Muscle layer of colon (tissue), 2 donors: Measurements from ENCODE around the gene CCHCR1.
"Not testable (repeated sequence)": the region's sequence is repeated elsewhere in the genome, so short reads cannot be mapped to it uniquely, and the experiment has no call there.

ENCODE experiments used
- H3K27ac ChIP-seq: one replicate; pipeline ENCODE4 v1.7.0; 2013; ENCODE audit warnings: low read depth, mild to moderate bottlenecking, low read length, moderate library complexity
- H3K27me3 ChIP-seq, 2 donors: one replicate each; pipeline ENCODE4 v1.7.0; 2013; ENCODE audit warnings: low read length in 2 of 2, mild to moderate bottlenecking in 2 of 2; ENCODE audit not compliant: insufficient read depth in 2 of 2, control insufficient read depth in 1 of 2
- H3K36me3 ChIP-seq: one replicate; pipeline ENCODE4 v1.7.0; 2013; ENCODE audit warnings: mild to moderate bottlenecking, low read length; ENCODE audit not compliant: insufficient read depth
- H3K4me1 ChIP-seq: one replicate; pipeline ENCODE4 v1.7.0; 2013; ENCODE audit warnings: mild to moderate bottlenecking, low read length; ENCODE audit not compliant: insufficient read depth
- H3K4me3 ChIP-seq, 2 donors: one replicate each; pipeline ENCODE4 v1.7.0; 2013; ENCODE audit warnings: low read length in 2 of 2, low read depth in 1 of 2, mild to moderate bottlenecking in 1 of 2, moderate library complexity in 1 of 2
- H3K9ac ChIP-seq: one replicate; pipeline ENCODE4 v1.7.0; 2013; ENCODE audit warnings: low read length
- H3K9me3 ChIP-seq: one replicate; pipeline ENCODE4 v1.7.0; 2013; ENCODE audit warnings: mild to moderate bottlenecking, low read length
- donor health status: abdominal sarcoma.
- donor health status: Adenocarcinoma of cecum.

CCHCR1 gene

DNA sequence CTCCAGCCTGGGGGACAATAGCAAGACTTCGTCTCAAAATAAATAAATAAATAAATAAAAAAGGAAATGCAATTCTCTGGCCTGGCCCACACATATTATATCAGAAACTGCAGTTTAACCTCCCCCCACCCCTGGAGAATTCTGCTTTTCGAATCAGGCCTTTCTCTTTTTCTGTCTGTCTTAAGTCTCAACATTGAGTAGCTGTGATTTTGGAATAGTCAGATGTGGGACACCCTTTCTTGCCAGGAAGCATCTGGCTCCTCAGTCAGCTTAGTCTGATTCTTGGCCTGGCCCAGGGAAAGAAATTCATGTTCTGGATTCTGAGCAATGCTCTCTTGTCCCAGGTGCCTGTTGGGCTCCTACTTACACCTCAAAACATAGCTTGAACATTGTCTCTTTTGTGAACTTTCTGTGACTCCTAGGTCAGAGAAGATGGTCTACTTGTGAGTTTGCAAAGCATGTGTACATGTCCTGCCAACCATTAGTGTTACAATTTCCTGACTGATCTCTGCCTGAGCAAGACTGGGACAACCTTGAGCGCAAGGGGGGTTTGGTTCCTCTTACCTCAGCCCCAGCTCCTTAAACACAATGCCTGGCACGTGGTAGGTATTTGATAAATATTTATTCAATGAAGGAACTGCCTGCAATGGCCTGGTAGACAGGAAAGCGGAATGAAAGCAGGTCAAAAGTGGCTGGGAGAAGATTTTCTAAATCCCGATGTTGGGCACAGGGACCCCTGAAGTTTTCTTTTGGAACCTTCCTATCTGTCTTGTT is 36.6 kb upstream of the CCHCR1 start:
- H3K9me3 ChIP-seq, result no peaks in the 10 kb centered on the region
- no peaks in the 10 kb centered on the region for H3K27me3 ChIP-seq
- H3K4me1 ChIP-seq, result peaks cover 3% of the 10 kb centered on the region
- H3K27ac ChIP-seq, result no peak overlapping the region
- no peaks in the 10 kb centered on the region for H3K36me3 ChIP-seq
- no peak overlapping the region for H3K4me3 ChIP-seq
- no peak overlapping the region for H3K9ac ChIP-seq

DNA sequence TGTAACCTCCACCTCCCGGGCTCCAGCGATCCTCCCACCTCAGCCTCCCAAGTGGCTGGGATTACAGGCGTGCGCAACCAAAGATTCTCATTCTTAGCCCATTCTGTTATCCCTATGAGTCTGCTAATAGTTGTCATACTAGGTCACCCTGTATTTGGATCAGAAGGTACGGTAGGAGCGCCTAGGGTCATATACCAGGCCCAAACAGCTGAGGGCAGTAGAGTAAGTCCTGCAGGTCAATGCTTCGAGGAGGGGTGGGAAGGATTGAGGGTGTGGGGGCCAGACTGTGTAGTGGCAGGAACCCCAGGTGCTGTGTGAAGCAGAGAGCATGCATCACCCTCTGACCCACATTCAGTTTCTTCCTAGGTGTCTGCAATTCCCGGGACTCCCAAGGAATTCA is 35.6 kb upstream of the CCHCR1 start:
- no peak overlapping the region for H3K4me3 ChIP-seq
- H3K27me3 ChIP-seq, result no peaks in the 10 kb centered on the region
- no peak overlapping the region for H3K9ac ChIP-seq
- H3K36me3 ChIP-seq, result no peaks in the 10 kb centered on the region
- H3K9me3 ChIP-seq, result no peaks in the 10 kb centered on the region
- peaks cover 3% of the 10 kb centered on the region for H3K4me1 ChIP-seq
- H3K27ac ChIP-seq, result no peak overlapping the region

GRCh38 chr6:31192431-31193105 is 35.0 kb upstream of the CCHCR1 start:
- H3K4me3 ChIP-seq, H3K9me3 ChIP-seq, H3K4me1 ChIP-seq, H3K36me3 ChIP-seq, H3K9ac ChIP-seq, H3K27ac ChIP-seq, H3K27me3 ChIP-seq: not testable (repeated sequence)

DNA sequence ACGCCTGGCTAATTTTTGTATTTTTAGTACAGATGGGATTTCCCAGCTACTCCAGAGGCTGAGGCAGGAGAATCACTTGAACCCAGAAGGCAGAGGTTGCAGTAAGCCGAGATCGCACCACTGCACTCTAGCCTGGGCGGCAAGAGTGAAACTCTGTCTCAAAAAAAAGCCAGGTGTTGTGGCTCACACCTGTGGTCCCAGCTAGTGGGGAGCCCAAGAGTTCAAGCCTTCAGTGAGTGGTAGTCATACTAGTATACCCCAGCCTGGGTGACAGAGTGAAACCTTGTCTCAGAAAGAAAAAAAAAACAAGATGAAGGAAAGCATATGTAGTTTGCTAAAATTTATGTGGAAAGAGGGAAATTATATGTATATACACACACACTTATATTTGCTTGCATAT is 32.9 kb upstream of the CCHCR1 start:
- no peaks in the 10 kb centered on the region for H3K9me3 ChIP-seq

DNA sequence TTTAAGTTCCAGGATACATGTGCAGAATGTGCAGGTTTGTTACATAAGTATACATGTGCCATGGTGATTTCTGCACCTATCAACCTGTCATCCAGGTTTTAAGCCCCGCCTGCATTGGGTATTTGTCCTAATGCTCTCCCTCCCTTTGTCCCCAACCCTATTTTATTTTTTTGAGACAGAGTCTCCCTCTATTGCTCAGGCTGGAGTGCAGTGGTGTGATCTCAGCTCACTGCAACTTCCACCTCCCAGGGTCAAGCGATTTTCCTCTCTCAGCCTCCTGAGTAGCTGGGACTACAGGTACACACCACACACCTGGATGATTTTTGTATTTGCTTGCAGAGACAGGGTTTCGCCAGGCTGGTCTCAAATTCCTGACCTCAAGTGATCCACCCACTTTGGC is 31.6 kb upstream of the CCHCR1 start:
- not testable (repeated sequence) for H3K9ac ChIP-seq, H3K9me3 ChIP-seq, H3K4me3 ChIP-seq, H3K4me1 ChIP-seq, H3K36me3 ChIP-seq, H3K27ac ChIP-seq, H3K27me3 ChIP-seq

More for the DNA sequence above, 32.9 kb upstream of the CCHCR1 start:
- Histone ChIP-seq H3K36me3 (no peaks in the 10 kb centered on the region), H3K9ac (no peak overlapping the region), H3K4me1 (no peaks in the 10 kb centered on the region), H3K27me3 (no peaks in the 10 kb centered on the region), H3K27ac (no peak overlapping the region), H3K4me3 (no peak overlapping the region)

DNA sequence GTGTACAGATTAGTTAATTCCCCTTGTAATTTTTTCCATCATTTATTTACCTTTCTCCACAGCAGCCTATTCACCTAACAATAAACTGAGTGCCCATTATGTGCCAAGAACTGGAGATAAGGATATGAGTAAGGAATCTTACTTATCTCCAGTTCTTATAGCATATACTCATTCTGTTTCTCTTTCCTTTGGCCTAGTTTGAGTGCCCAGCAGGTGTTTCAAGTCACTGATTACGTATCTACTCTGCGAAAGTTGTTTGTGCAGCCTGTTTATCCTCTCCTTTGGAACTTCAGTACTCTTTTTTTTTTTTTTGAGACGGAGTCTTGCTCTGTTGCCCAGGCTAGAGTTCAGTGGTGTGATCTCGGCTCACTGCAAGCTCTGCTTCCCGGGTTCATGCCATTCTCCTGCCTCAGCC is 30.2 kb upstream of the CCHCR1 start:
- H3K9ac ChIP-seq, result no peak overlapping the region
- no peaks in the 10 kb centered on the region for H3K9me3 ChIP-seq
- no peak overlapping the region for H3K4me3 ChIP-seq
- H3K36me3 ChIP-seq, result no peaks in the 10 kb centered on the region
- H3K27me3 ChIP-seq, result no peaks in the 10 kb centered on the region
- H3K27ac ChIP-seq, result no peak overlapping the region
- no peaks in the 10 kb centered on the region for H3K4me1 ChIP-seq

GRCh38 chr6:31186052-31186734 is 28.6 kb upstream of the CCHCR1 start:
- Histone ChIP-seq H3K27me3 (no peaks in the 10 kb centered on the region), H3K4me1 (no peaks in the 10 kb centered on the region), H3K36me3 (no peaks in the 10 kb centered on the region), H3K9me3 (no peaks in the 10 kb centered on the region), H3K4me3 (no peak overlapping the region), H3K27ac (no peak overlapping the region), H3K9ac (no peak overlapping the region)

DNA sequence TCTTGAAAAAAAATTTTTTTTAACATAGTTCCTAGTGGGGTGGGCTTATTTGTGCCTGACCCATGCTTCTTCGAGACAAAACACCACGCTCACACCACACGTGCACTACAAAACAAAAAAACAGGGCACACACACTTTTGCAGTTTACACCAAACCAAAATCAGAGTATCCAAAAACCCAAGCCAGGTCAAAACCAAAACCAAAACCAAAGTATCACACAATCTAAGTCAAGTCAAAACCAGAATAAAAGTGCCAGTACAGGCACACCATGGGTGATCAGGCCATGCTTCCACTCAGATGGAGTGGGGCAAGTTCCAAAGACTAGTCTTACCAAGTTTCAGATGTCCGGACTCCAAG is 28.1 kb upstream of the CCHCR1 start:
- not testable (repeated sequence) for H3K27ac ChIP-seq, H3K9ac ChIP-seq

DNA sequence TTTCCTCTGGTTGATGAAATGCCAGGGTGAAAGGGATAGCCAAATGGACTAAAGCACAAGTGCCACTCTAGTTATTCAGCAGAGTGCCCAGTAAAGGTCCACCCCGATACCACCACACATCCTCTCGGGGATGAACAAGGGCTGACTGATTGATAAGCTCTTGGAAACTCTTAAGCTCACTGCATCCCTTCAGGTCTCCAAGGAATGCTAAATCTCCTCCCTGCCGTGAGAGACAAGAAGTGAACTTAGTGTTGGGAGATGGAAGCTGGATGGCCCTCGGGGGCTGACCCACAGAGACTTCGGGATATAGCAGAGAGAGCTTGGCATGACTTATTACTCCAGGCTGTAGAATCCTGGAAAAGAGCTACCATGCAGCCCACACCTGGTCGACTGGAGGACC is 26.3 kb upstream of the CCHCR1 start:
- H3K9me3 ChIP-seq, H3K4me1 ChIP-seq, H3K27ac ChIP-seq, H3K27me3 ChIP-seq, H3K9ac ChIP-seq, H3K4me3 ChIP-seq, H3K36me3 ChIP-seq: not testable (repeated sequence)

More for the DNA sequence above, 28.1 kb upstream of the CCHCR1 start:
- not testable (repeated sequence) for H3K9me3 ChIP-seq, H3K27me3 ChIP-seq, H3K4me1 ChIP-seq, H3K4me3 ChIP-seq, H3K36me3 ChIP-seq

DNA sequence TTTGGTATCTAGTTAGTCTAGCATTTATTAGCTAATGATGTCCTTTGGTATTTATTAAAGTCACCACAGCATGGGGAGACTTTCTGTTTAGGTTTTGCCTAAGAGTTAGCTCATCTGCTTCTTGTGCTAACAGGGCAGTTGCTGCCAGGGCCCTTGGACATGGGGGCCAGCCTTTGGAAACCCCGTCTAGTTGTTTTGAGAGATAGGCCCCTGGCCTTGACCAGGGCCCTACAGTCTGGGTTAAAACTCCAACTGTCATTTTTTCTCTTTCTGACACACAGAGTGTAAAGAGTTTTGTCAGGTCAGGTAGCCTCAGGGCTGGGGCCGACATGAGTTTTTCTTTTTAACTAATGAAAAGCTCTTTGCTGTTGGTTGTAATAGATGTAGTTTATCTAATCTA is 25.7 kb upstream of the CCHCR1 start:
- not testable (repeated sequence) for H3K27ac ChIP-seq, H3K27me3 ChIP-seq, H3K36me3 ChIP-seq, H3K4me3 ChIP-seq, H3K9me3 ChIP-seq, H3K9ac ChIP-seq, H3K4me1 ChIP-seq

DNA sequence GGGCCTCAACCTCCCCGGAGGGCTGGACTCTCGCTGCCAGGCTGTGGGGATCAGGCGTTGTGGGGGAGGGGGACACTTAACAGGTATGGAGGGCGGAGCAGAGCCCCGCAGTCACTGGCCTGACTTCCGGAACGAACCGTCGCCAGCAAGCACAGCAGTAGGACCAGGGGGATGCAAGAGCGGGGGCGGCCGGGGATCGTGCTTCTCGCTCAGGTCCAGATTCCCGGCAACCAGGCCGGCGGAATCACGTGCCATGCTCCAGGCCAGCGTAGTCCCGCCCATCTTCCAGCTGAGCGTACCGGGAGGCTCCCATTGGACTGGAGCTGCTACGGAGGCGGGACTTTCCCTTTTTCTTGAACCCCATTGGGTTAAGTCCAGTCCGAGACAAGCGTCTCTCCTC is 22.9 kb upstream of the CCHCR1 start:
- Histone ChIP-seq H3K4me1 (peaks cover 4% of the 10 kb centered on the region), H3K27ac (peak overlapping the region; percentile 40), H3K36me3 (no peaks in the 10 kb centered on the region), H3K9ac (no peak overlapping the region), H3K4me3 (peak overlapping the region in 1 of 2 donors; percentile 47), H3K9me3 (no peaks in the 10 kb centered on the region), H3K27me3 (no peaks in the 10 kb centered on the region)
